Nephron (organoid): ENCODE data around the gene VWF.

Experiments
- H3K27ac Mint-ChIP-seq, 3 experiments: 2 replicates each; pipeline ENCODE4 v1.8.0; 2020; ENCODE audit warnings: mixed read lengths in 3 of 3, mild to moderate bottlenecking in 2 of 3, moderate library complexity in 1 of 3
- H3K27me3 Mint-ChIP-seq: 2 replicates; pipeline ENCODE4 v1.8.0; 2021; ENCODE audit warnings: low read depth, mild to moderate bottlenecking, moderate library complexity, mixed read lengths
- H3K36me3 Mint-ChIP-seq: 2 replicates; pipeline ENCODE4 v1.8.0; 2020; ENCODE audit warnings: low read depth, mixed read lengths
- H3K4me1 Mint-ChIP-seq: 2 replicates; pipeline ENCODE4 v1.8.0; 2020; ENCODE audit warnings: mixed read lengths
- H3K4me3 Mint-ChIP-seq, 3 experiments: 2 replicates each; pipeline ENCODE4 v1.8.0; 2020; ENCODE audit warnings: mild to moderate bottlenecking in 3 of 3, mixed read lengths in 3 of 3, moderate library complexity in 2 of 3
- H3K9me3 Mint-ChIP-seq: 2 replicates; pipeline ENCODE4 v1.8.0; 2020; ENCODE audit warnings: mixed read lengths
- TF ChIP-seq, protein P1 (sequence below), 3 experiments: fragments of 200-600 bp; sonication (generic); IDR thresholded peaks; one replicate each; pipeline ENCODE4 v1.5.0; 2021; ENCODE audit warnings: antibody characterized with exemption in 3 of 3; ENCODE audit not compliant: unreplicated experiment in 3 of 3

VWF gene

DNA sequence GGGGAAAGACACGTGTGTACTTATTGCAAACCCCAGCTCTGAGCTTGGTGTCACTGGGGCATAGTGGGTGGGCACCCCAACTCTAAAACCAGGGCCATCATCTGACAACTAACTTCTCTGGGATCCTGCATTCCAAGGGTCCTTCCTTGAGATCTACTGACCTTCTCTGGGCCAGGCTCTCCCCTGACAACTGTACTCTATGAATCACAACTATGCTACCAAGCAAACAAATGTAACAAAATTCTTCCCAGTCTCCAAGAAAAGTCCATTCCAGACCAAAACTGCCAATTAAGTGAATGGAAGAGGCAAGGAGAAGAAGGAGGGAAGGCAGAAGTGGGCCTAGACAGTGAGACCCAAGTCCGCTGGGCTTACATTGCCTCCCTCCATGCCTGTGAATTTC lies 38.2 kb downstream of the VWF start:
- TF ChIP-seq, protein P1, sequence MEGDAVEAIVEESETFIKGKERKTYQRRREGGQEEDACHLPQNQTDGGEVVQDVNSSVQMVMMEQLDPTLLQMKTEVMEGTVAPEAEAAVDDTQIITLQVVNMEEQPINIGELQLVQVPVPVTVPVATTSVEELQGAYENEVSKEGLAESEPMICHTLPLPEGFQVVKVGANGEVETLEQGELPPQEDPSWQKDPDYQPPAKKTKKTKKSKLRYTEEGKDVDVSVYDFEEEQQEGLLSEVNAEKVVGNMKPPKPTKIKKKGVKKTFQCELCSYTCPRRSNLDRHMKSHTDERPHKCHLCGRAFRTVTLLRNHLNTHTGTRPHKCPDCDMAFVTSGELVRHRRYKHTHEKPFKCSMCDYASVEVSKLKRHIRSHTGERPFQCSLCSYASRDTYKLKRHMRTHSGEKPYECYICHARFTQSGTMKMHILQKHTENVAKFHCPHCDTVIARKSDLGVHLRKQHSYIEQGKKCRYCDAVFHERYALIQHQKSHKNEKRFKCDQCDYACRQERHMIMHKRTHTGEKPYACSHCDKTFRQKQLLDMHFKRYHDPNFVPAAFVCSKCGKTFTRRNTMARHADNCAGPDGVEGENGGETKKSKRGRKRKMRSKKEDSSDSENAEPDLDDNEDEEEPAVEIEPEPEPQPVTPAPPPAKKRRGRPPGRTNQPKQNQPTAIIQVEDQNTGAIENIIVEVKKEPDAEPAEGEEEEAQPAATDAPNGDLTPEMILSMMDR (IDR thresholded peaks at IDR 0.05; ENCODE audit: unreplicated experiment in 3 of 3), result no peak
- H3K9me3 Mint-ChIP-seq, result no peaks in the 10 kb centered on the region
- peaks cover 63% of the 10 kb centered on the region for H3K4me1 Mint-ChIP-seq
- H3K27me3 Mint-ChIP-seq, result peaks cover 3% of the 10 kb centered on the region
- H3K4me3 Mint-ChIP-seq, result no peak overlapping the region
- no peaks in the 10 kb centered on the region for H3K36me3 Mint-ChIP-seq
- no peak overlapping the region for H3K27ac Mint-ChIP-seq

DNA sequence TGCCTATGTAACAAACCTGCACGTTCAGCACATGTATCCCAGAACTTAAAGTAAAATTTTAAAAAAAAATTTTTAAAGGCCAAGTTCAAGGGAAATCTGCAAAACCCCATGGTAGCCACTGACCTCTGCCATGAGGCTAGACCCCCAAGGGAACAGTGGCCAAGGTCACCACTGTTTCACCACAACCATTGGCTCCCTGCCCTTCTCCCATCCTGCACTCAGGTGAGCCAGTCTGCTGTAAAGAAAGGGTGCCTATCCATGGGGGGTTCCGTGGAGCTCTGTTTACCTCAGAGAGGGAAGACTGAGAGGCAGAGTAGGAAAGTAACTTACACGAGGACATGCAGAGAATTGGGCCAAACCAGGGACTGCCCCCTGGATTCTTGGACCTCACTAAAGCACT lies 38.6 kb downstream of the VWF start:
- no peaks in the 10 kb centered on the region for H3K36me3 Mint-ChIP-seq

DNA sequence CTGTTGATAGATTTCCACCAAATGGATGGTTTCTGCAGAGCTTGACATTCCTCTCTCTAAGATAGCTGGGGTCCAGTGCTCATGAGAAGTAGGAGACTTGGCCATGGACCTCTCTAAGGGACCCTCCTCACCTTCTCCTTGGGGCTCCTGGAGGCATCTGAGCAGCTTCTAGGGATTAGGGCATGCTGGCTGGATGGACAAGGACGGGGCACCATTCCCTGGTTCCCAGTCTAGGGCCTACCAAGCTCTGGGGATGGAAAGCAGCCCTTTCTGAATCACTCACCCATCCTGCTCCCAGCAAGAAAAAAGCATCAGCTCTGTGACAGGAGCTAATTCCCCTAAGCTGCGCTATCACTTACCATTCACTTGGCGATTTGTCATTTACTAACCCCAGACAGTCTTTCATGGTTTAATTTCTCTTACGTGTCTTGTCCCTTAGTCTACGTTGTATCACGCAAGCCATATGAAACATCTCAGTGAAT lies 39.5 kb downstream of the VWF start:
- H3K4me3 Mint-ChIP-seq, result no peak overlapping the region
- H3K27me3 Mint-ChIP-seq, result peaks cover 8% of the 10 kb centered on the region
- H3K27ac Mint-ChIP-seq, result peak overlapping the region in 1 of 3 experiments; percentile 57
- TF ChIP-seq, protein P1 (IDR thresholded peaks at IDR 0.05; ENCODE audit: unreplicated experiment in 3 of 3), result no peak
- H3K9me3 Mint-ChIP-seq, result no peaks in the 10 kb centered on the region
- H3K4me1 Mint-ChIP-seq, result peaks cover 52% of the 10 kb centered on the region
- H3K36me3 Mint-ChIP-seq, result no peaks in the 10 kb centered on the region

More for the DNA sequence above, 38.6 kb downstream of the VWF start:
- Mint-ChIP-seq H3K27me3 (peaks cover 3% of the 10 kb centered on the region), H3K27ac (no peak overlapping the region), H3K4me1 (peaks cover 60% of the 10 kb centered on the region), H3K9me3 (no peaks in the 10 kb centered on the region), H3K4me3 (no peak overlapping the region)
- TF ChIP-seq, protein P1 (IDR thresholded peaks at IDR 0.05; ENCODE audit: unreplicated experiment in 3 of 3), result no peak

DNA sequence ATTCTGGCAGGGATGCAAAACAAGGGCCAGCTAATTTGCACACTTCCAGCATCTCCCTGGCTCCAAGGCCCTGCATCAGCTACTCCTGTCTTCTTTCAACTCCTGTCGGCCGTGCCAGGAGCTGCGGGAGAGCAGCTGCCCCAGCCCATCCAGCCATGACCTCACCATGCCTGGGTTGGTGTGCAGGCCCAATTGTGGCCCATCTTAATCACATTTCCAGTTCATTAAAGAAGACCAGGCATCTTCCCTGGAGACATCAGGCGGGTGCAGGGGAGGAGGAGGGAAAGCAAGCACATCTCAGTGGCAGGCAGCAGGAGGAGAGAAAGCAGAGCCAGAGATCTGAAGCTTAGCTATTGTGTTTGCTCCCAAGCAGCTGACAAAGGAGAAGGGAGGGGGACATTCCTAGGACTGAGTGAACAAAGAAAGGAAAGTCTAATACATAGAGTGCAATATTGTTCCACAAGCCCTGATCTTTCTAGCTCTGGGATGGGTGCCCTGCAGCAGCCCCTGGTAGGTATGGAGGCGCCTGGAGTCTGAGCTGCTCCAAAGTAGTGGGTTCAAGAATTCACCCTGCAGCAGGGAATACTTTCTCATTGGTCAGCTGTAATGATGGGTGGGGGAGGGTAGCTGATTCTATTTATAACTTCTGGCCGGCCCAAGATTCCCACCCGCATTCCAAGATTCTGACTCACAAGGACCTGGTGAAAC lies 40.1 kb downstream of the VWF start:
- Mint-ChIP-seq H3K36me3 (no peaks in the 10 kb centered on the region), H3K9me3 (no peaks in the 10 kb centered on the region), H3K4me3 (no peak overlapping the region), H3K27ac (peak overlapping the region; percentile 48 to 76 (median 57)), H3K27me3 (peaks cover 12% of the 10 kb centered on the region), H3K4me1 (peaks cover 49% of the 10 kb centered on the region)
- TF ChIP-seq, protein P1 (IDR thresholded peaks at IDR 0.05; ENCODE audit: unreplicated experiment in 3 of 3), result no peak

DNA sequence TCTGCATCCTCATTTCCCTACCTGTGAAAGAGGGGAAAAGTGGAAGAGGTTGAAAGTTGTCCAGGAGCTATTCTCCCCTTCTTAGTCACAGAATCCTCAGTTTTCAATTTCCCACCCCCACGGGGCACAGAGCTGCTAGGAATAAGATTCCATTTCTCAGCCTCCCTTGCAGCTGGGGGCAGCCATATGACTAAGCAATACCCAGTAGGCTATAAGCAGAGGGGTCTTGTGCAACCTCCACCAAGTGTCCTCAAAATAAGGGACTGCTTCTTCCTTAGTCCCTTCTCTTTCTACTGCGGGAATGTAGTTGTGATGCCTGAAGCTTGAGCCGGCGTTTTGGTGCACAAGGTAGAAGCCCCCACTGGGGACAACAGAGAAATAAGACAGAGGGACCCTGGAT lies 40.9 kb downstream of the VWF start:
- Mint-ChIP-seq H3K36me3 (no peaks in the 10 kb centered on the region), H3K4me1 (peaks cover 41% of the 10 kb centered on the region), H3K27ac (peak overlapping the region in 2 of 3 experiments; percentile 57 to 76), H3K9me3 (no peaks in the 10 kb centered on the region), H3K4me3 (no peak overlapping the region), H3K27me3 (peaks cover 12% of the 10 kb centered on the region)
- TF ChIP-seq, protein P1 (IDR thresholded peaks at IDR 0.05; ENCODE audit: unreplicated experiment in 3 of 3), result no peak

DNA sequence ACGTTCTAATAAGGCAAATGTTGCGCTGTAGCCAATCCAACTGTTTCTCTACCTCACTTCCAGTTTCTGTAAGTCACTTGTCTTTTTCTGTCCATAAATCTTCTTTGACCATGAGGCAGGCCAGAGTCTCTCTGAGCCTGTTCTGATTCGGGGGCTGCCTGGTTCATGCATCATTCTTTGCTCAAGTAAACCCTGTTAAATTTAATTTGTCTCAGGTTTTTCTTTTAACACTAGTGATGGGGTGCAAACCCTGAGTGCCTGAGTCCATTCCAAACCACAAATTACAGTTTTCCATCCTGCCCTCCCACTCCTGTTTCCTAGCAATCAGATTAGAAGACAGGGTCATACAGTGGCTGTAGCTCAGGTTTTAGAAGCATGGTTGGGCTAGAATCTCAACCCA lies 41.9 kb downstream of the VWF start:
- Mint-ChIP-seq H3K4me3 (no peak overlapping the region), H3K27ac (peak overlapping the region in 2 of 3 experiments; percentile 34 to 47), H3K27me3 (peaks cover 12% of the 10 kb centered on the region), H3K4me1 (peaks cover 40% of the 10 kb centered on the region), H3K36me3 (no peaks in the 10 kb centered on the region), H3K9me3 (no peaks in the 10 kb centered on the region)
- TF ChIP-seq, protein P1 (IDR thresholded peaks at IDR 0.05; ENCODE audit: unreplicated experiment in 3 of 3), result no peak
